Limb (tissue), 2 donors: ENCODE data around the gene MGME1.
"Not testable (repeated sequence)": the region's sequence is repeated elsewhere in the genome, so short reads cannot be mapped to it uniquely, and the experiment has no call there.

ENCODE experiments used
- DNase-seq, 2 donors: peaks; one replicate each; pipeline ENCODE4 v3.0.0-alpha.2; 2016; ENCODE audit errors: extremely low spot score in 2 of 2

Gene MGME1

GRCh38 chr20:17959257-17959627 is 9.6 kb upstream of the MGME1 start:
- DNase-seq, result no peak

DNA sequence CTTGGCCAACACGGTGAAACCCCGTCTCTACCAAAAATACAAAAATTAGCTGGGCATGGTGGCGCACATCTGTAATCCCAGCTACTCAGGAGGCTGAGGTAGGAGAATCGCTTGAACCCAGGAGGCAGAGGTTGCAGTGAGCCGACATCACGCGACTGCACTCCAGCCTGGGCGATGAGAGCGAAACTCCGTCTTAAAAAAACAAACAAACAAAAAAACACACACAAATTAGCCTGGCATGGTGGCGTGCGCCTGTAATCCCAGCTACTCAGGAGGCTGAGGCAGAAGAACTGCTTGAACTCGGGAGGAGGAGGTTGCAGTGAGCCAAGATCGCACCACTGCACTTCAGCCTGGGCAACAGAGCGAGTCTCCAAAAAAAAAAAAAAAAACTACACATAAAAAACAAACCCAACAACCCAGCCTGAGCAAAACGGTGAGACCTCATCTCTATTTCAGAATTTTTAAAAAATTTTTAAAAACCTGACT is 8.4 kb upstream of the MGME1 start:
- DNase-seq, result not testable (repeated sequence)

DNA sequence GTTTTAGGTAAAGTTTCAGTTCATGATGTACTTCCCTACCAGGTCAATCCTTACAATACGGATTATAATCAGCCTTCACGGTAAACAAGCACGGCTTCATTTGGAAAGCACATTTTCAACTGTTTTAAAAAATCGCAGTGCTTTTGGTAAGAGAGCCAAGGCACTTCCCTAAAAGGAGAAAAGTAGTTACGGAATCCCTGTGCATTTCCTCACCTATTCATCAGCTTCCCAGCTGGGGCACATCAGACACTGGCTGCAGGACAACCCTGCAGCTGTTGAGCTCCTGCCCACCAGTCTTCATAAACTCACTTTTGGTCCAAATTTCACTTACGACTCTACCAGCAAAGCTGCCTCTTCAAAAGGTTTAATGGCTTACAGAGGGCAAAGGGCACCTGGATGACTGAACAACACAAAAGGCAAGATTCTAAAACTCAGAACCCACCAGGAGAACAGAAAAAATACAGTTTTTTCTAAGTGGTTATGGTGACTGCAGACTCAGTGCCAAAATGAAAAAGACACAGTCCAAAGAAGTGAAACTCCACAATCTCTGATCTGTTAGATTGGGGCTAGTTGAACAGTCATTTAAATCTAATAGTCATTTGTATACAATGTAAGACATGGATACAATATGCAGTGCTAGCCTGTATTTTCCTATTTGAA is 7.8 kb upstream of the MGME1 start:
- no peak for DNase-seq

DNA sequence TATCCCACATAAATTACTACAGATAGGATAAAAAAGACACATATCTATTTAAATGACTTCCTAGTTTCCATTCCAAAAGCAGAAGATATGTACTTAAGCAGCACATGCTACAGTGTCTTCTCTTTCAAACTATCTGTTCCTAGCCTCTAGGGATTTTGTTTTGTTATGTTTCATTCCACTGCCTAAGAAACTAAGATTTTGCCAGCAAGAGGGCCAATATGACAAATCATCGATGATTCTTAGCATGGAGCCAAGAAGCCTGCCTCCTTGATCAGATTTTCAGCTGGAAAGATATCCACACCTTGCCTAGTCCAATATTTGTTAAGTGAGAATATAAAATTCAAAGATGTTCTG is 7.3 kb upstream of the MGME1 start:
- DNase-seq, result no peak

DNA sequence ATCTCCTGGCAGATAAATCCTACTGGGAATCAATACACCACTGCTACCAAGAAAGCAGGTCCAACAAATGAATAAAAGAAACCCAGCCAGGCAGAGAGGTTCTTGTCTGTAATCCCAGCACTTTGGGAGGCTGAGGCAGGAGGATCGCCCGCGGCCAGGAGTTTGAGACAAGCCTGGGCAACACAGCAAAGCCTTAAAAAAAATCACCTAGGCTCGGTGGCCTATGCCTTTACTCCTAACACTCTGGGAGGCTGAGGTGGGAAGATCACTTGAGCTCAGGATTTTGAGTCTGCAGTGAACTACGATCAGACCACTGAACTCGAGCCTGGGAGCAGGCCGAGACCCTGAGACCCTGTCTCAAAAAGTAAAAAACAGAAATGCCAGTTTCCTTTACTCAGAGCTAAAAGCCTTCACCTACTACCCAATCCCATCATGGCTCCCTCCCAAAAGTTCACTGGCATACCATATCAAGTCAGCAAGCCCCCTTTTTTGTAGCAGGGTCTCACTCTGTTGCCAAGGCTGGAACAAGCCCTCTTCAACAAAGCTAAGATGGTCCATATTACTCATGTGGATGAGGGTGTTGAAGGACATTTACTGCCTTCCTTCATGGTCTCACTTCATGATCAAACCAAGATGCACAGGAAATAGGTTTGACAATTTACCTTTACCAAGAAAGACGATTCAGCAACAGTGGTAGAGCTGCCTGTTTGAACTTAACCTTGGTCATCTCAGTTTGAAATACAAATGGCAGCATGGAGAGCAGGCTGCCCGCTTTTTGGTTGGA is 5.5 kb upstream of the MGME1 start:
- DNase-seq, result no peak

DNA sequence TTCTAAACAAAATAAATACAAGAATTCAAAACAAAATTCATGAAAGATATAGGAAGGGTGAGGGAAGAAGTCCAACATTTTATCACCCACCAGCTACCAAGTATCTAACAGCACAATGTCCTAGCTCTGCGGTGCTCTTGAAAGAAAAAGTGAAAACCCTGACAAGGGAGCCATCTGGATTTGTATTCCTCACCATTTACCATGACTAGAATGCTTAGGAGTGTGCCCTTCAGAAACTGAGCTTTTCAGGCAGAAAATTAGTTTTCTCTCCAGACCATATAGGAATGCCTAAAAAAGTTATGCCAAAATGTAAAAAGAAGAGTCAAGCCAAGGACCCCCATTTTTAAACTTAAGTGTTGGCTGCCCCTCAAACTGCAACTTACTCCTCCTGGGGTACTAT is 4.7 kb upstream of the MGME1 start:
- DNase-seq, result no peak

DNA sequence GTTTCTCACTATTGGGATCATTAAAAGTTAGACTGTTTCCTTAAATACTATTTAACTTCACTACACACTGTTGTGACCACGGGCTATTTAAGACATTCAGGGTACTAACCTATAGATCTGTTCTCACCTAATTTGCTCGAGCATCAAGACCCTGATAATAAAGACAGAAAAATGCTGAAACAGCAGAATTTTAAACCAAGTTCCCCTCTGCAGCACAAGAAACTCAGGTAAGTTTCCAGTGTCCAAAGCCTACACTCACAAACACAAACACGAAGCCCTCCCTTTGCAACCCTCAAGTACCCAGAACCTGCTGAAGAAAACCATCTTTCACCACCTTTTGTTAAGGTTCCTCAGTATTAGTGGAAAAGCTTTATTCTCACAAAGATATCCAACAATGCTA is 4.2 kb upstream of the MGME1 start:
- no peak for DNase-seq

DNA sequence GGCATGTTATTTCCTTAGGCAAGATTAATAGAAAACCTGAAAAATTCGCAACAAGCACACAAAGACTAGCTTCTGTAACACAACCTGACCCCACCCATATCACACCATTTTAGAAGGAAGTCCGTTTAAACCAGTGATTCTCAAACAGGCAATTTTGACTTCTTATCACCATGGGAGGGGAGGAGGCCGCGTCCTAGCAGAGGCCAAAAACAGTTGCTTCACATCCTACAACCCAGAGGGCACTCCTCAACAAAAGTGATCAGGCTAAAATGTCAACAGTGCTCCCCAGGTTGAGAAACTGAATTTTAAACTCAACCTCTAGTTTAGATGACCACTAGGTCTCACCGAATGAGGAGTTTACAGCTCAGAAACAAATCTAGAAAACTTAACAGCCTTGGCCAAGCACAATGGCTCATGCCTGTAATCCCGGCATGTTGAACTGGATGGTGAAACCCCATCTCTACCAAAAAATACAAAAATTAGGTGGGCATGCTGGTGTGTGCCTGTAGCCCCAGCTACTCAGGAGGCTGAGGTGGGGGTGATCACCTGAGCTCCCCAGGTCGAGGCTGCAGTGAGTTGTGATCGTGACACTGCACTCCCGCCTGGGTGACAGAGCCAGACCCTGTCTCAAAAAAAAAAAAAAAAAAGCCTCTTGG is 3.6 kb upstream of the MGME1 start:
- no peak for DNase-seq

DNA sequence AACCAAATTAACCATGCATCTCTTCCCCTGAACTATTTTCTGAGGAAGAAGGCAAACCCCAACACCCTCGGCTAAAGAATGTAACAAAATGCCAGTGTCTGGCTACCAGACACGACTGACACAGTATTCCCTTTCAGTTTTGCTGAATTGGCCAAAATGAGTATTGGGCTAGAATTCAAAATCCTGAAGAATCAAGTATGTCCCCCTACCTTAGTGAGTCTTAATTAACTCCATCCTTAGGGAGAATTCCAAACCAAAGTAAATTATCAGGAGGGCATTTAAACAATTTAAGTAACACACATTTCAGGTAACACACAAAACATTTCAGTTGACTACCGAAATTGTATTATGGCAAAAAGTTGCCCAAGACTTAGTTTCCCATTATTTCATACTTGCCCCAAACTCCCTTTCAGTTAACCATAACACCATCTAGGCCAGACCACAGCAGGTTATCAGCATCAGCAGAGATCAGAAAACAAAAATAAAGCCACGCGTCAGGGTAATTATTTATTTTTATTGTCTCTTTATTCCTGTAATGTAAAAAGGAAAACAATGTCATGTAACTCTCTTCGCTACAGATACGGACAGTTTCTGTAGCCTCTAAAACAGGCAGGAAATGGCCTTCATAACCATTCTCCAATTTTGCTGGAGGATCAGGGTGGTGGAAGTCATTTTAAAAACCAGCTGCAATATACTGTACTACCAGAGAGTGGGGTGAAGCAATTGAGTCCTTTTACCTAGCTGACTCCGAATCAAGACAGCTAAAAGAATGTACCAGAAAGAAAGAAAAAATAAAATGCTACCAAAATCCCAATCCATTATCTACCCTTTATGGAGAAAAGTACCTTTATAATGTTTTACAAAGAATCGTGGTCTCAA is 2.1 kb upstream of the MGME1 start:
- no peak for DNase-seq

- DNase-seq, result no peak
These were observed 1.1 kb upstream of the MGME1 start for GRCh38 chr20:17967521-17968365.

DNA sequence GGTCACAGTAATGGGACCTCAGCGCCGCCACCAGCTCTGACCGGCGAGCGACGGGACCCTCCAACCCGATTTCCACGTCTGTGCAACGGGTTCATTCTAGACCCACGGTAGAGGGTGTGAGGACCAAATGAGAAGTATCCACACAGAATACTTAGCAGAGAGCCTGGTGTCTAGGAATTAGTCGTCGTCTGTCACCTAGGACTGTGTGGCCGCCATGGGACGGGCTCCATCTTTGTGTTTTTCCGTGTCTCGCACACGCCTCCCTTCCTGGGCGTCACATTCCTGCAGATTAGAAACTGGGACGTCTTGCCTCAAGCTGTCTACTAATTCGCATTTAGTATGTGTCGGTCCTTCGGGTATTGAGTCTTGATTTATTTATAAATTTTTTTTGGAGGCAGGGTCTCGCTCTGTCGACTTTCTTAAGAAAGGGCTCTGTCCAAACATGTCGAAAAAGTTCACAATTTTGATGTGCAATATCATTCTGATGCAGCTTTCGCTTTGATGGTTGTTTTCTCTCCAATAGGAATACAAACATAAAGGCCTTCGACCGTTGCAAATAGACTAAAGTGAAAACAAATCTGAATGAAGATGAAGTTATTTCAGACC is 563 bp downstream of the MGME1 start:
- no peak for DNase-seq

GRCh38 chr20:17969884-17970409 is 1.1 kb downstream of the MGME1 start:
- DNase-seq, result no peak

DNA sequence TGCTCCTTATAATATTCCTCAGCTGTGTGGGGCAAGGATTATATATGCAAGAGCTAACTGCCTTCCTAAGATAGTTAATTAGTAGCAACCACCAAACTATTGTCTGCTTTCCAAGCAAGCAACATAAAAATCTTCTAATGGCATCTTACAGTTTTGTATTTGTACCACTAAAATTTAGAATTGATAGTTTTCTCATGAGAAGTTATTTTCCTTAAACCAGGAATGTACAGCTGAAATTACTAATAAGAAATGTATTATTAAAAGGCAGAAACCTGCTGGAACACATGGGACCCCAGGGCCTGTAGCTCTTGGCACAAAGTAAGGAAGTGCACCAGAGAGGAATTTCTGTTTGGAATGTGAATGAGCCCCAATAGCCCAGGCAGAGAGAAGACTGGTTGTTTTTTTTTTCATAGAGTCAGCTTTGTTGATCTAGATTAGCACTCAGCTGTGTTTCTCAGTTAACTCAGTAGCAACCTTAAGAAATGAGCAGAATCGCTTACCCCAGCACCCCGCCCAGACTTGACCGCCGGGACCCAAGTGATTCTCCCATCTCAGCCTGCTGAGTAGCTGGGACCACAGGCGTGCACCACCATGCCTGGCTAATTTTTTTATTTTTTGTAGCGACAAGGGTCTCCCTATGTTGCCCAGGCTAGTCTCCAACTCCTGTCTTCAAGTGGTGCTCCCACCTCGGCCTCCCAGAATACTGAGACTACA is 2.6 kb downstream of the MGME1 start:
- no peak for DNase-seq

DNA sequence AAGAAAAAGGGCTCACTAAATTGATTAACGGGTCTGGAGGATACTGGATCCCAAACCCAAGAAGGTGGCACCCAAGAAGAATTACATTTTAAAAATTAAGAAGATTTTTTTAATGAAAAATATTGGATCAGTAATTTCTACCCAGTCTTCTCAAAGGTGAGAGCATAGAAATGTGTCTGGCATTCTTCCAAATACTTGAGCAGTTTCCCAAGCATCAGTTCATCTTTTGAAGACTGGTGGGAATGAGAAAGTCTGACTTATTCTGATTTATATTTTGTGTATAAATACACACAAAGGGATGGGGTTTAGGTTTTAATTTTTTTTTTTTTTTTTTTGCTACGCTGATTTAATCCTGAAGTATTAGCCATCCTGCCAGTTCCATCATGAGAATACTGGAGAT is 3.3 kb downstream of the MGME1 start:
- no peak for DNase-seq

DNA sequence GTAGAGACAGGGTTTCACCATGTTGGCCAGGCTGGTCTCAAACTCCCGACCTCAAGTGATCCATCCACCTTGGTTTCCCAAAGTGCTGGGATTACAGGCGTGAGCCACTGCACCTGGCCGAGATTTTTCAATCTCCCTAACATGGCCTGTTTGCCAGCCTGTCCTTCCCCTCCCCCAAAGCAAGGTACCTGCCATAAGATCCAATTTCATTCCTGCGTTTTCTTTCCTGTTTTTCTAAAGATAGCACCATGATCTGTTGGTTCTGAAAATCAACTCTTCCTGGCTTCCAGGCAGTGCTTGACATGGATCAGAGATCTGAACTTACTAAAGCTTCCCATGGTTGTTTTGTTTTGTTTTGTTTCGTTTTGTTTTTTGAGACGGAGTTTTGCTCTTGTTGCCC is 7.5 kb downstream of the MGME1 start:
- DNase-seq, result no peak

DNA sequence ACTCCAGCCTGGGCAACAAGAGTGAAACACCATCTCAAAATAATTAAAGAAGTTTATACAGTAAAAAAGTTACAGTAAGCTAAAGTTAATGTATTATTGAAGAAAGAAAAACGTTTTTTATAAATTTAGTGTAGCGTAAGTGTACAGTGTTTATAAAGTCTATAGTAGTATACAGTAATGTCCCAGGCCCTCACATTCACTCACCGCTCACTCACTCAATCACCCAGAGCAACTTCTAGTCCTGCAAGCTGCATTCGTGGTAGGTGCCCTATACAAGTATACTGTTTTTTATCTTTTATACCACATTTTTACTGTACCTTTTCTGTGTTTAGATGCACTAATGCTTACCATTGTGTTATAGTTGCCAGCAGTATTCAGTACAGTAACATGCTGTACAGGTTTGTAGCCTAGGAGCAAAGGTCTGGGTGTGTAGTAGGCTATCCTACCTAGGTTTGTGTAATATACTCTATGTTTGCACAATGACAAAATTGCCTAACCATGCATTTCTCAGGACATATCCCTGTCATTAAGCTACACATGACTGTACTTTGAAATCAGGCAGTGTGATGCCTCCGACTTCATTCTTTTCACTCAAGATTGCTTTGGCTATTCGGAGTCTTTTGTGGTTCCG is 16.7 kb downstream of the MGME1 start:
- DNase-seq, result no peak

DNA sequence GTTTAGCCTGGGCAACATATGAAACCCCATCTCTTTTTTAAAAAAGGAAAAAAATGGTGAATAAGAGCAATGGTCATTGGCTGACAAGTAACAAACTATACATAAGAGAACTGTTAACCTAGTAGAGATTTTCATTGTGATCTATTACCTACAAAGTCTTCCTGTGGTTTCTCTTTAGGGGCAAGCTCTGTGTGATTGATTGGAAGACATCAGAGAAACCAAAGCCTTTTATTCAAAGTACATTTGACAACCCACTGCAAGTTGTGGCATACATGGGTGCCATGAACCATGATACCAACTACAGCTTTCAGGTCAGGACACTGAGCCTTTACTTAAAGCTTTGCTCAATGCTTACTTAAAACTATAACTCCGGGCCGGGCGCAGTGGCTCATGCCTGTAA is 19.2 kb downstream of the MGME1 start:
- DNase-seq, result no peak

GRCh38 chr20:17990278-17990972 is 21.6 kb downstream of the MGME1 start:
- no peak for DNase-seq
